H9 (cell line): ENCODE results near the gene MAPK6. TPM values are rescaled to one million over a fixed set of nuclear protein-coding genes. Genes with fewer than 3 reads are reported as not detected.

Source experiments
- DNase-seq: peaks from one replicate; pipeline ENCODE4 v3.0.0-alpha.2; 2017
- H2AFZ ChIP-seq: one replicate; pipeline ENCODE4 v1.6.1; 2013; ENCODE audit warnings: mild to moderate bottlenecking, low read length, control low read depth, moderate library complexity
- H2AK5ac ChIP-seq: 2 replicates; pipeline ENCODE4 v1.6.1; 2013; ENCODE audit warnings: low read length, control low read depth, mixed read lengths; ENCODE audit not compliant: insufficient read length
- H2BK120ac ChIP-seq: one replicate; pipeline ENCODE4 v1.6.1; 2013; ENCODE audit warnings: low read depth, mild to moderate bottlenecking, low read length, control low read depth, inconsistent platforms; ENCODE audit not compliant: poor library complexity, severe bottlenecking
- H2BK12ac ChIP-seq: 2 replicates; pipeline ENCODE4 v1.6.1; 2013; ENCODE audit warnings: low read length, control low read depth, mixed read lengths, low read depth; ENCODE audit not compliant: insufficient read length
- H2BK15ac ChIP-seq: 2 replicates; pipeline ENCODE4 v1.6.1; 2013; ENCODE audit warnings: low read depth, low read length, control low read depth
- H2BK20ac ChIP-seq: one replicate; pipeline ENCODE4 v1.6.1; 2013; ENCODE audit warnings: low read depth, mild to moderate bottlenecking, low read length, control low read depth, inconsistent platforms; ENCODE audit not compliant: poor library complexity, severe bottlenecking
- H2BK5ac ChIP-seq: 2 replicates; pipeline ENCODE4 v1.6.1; 2013; ENCODE audit warnings: low read length, control low read depth, mixed read lengths; ENCODE audit not compliant: insufficient read length
- H3K14ac ChIP-seq: 2 replicates; pipeline ENCODE4 v1.6.1; 2013; ENCODE audit warnings: low read length, control low read depth; ENCODE audit not compliant: insufficient read depth
- H3K18ac ChIP-seq: 2 replicates; pipeline ENCODE4 v1.6.1; 2013; ENCODE audit warnings: low read depth, mild to moderate bottlenecking, mixed read lengths, low read length, control low read depth; ENCODE audit not compliant: insufficient read length
- H3K23ac ChIP-seq: 2 replicates; pipeline ENCODE4 v1.6.1; 2013; ENCODE audit warnings: low read length, control low read depth, mixed read lengths, low read depth; ENCODE audit not compliant: insufficient read length
- H3K23me2 ChIP-seq: 2 replicates; pipeline ENCODE4 v1.6.1; 2013; ENCODE audit warnings: low read depth, mild to moderate bottlenecking, mixed read lengths, low read length, control low read depth; ENCODE audit not compliant: insufficient read length, poor library complexity, severe bottlenecking
- H3K27ac ChIP-seq: 2 replicates; pipeline ENCODE4 v1.5.1; 2013; ENCODE audit warnings: low read length, control low read depth, mixed read lengths, low read depth; ENCODE audit not compliant: insufficient read length
- H3K27me3 ChIP-seq: 2 replicates; pipeline ENCODE4 v1.6.1; 2013; ENCODE audit warnings: low read length, control low read depth, inconsistent platforms; ENCODE audit not compliant: insufficient read depth
- H3K4ac ChIP-seq: 2 replicates; pipeline ENCODE4 v1.6.1; 2013; ENCODE audit warnings: low read depth, mild to moderate bottlenecking, control low read depth, inconsistent platforms, low read length, moderate library complexity
- H3K4me1 ChIP-seq: 2 replicates; pipeline ENCODE4 v1.6.1; 2013; ENCODE audit warnings: low read length, control low read depth, inconsistent platforms; ENCODE audit not compliant: insufficient read depth
- H3K4me2 ChIP-seq: 2 replicates; pipeline ENCODE4 v1.6.1; 2013; ENCODE audit warnings: low read length, control low read depth, mixed read lengths; ENCODE audit not compliant: insufficient read length, insufficient read depth
- H3K56ac ChIP-seq: 2 replicates; pipeline ENCODE4 v1.6.1; 2013; ENCODE audit warnings: low read depth, mild to moderate bottlenecking, mixed read lengths, low read length, control low read depth; ENCODE audit not compliant: insufficient read length
- H3K79me1 ChIP-seq: 2 replicates; pipeline ENCODE4 v1.6.1; 2013; ENCODE audit warnings: low read depth, mild to moderate bottlenecking, moderate library complexity, low read length, control low read depth, inconsistent platforms; ENCODE audit not compliant: insufficient read depth, poor library complexity, severe bottlenecking
- H3K79me2 ChIP-seq: 2 replicates; pipeline ENCODE4 v1.6.1; 2013; ENCODE audit warnings: low read length, control low read depth, inconsistent platforms; ENCODE audit not compliant: insufficient read depth
- H3K9ac ChIP-seq: 2 replicates; pipeline ENCODE4 v1.6.1; 2013; ENCODE audit warnings: low read length, control low read depth, mixed read lengths; ENCODE audit not compliant: insufficient read length; ENCODE audit errors: extremely low read depth
- H3K9me3 ChIP-seq: one replicate; pipeline ENCODE4 v1.6.1; 2013; ENCODE audit warnings: low read depth, low read length, inconsistent platforms; ENCODE audit not compliant: control insufficient read depth
- H3T11ph ChIP-seq: one replicate; pipeline ENCODE4 v1.6.1; 2013; ENCODE audit warnings: mild to moderate bottlenecking, low read length, control low read depth, inconsistent platforms
- H4K20me1 ChIP-seq: one replicate; pipeline ENCODE4 v1.6.1; 2013; ENCODE audit not compliant: control insufficient read depth, insufficient read length, insufficient read depth
- H4K5ac ChIP-seq: 2 replicates; pipeline ENCODE4 v1.6.1; 2013; ENCODE audit warnings: low read depth, mild to moderate bottlenecking, mixed read lengths, low read length, control low read depth; ENCODE audit not compliant: insufficient read length
- H4K8ac ChIP-seq: replicated peaks from 2 replicates; pipeline ENCODE4 v1.6.1; 2013; ENCODE audit warnings: low read length, control low read depth, mixed read lengths, low read depth; ENCODE audit not compliant: insufficient read length
- H4K91ac ChIP-seq: 2 replicates; pipeline ENCODE4 v1.6.1; 2013; ENCODE audit warnings: low read depth, mild to moderate bottlenecking, moderate library complexity, mixed read lengths, low read length, control low read depth; ENCODE audit not compliant: insufficient read length
- H3K27ac Mint-ChIP-seq, 3 experiments: 2 replicates in 2 of 3; 3 replicates in 1 of 3; pipeline ENCODE4 v1.8.0; 2020 to 2021; ENCODE audit warnings: mixed read lengths in 3 of 3, mild to moderate bottlenecking in 1 of 3, moderate library complexity in 1 of 3
- H3K27me3 Mint-ChIP-seq: 2 replicates; pipeline ENCODE4 v1.8.0; 2021; ENCODE audit warnings: low read depth, mild to moderate bottlenecking, moderate library complexity, mixed read lengths
- H3K36me3 Mint-ChIP-seq, 3 experiments: 2 replicates in 2 of 3; 3 replicates in 1 of 3; pipeline ENCODE4 v1.8.0; 2020 to 2021; ENCODE audit warnings: low read depth in 3 of 3, mixed read lengths in 3 of 3; ENCODE audit not compliant: insufficient read depth in 1 of 3
- H3K4me1 Mint-ChIP-seq, 2 experiments: 2 replicates each; pipeline ENCODE4 v1.8.0; 2020; ENCODE audit warnings: mixed read lengths in 2 of 2
- H3K4me3 Mint-ChIP-seq, 2 experiments: 2 replicates in 1 of 2; 3 replicates in 1 of 2; pipeline ENCODE4 v1.8.0; 2020 to 2021; ENCODE audit warnings: mild to moderate bottlenecking in 2 of 2, mixed read lengths in 2 of 2, moderate library complexity in 1 of 2
- H3K9me3 Mint-ChIP-seq, 2 experiments: 2 replicates in 1 of 2; 3 replicates in 1 of 2; pipeline ENCODE4 v1.8.0; 2020; ENCODE audit warnings: mild to moderate bottlenecking in 2 of 2, mixed read lengths in 2 of 2, moderate library complexity in 1 of 2
- WGBS: extraction: QIAGEN DNeasy Blood & Tissue Kit; methylation state at CpG from one replicate; pipeline ENCODE4 v1.1.7; 2013; ENCODE audit warnings: missing lambda C conversion rate, low lambda C conversion rate, mixed read lengths; ENCODE audit not compliant: insufficient read length; ENCODE audit errors: extremely low coverage; 5-methylcytosine and 5-hydroxymethylcytosine counted together
- total RNA-seq: library from RNA; stranded (reverse); gene quantifications from 2 replicates; pipeline ENCODE4 v1.2.1, GENCODE V29; 2021
- TF ChIP-seq, protein P1 (sequence below): fragments of 200-600 bp; sonication (generic); conservative IDR thresholded peaks from 3 replicates; pipeline ENCODE4 v1.8.0; 2021; ENCODE audit warnings: antibody characterized with exemption, mild to moderate bottlenecking

MAPK6 gene
- total RNA-seq, 1 experiment from 2014 or later: 88.6 TPM

DNA sequence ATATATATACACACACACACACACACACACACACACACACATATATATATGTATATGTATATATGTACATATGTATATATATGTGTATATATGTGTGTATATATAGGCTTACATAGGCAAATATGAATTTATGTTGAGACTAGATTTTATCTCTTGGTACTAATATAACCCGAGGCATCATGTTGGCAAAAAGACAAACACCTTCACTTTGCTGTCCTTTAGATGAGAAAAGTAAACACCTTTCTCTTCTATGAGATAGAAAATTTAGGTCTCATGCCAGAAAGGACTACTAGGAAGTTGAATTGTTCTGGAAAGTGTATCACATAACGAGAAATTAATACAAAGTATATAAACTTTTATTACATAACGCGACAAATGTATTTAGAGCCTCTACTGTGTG lies 27.9 kb upstream of the MAPK6 start:
- H2BK5ac ChIP-seq: no peak overlapping the region
- no peak overlapping the region for H2BK12ac ChIP-seq
- no peak overlapping the region for H2BK15ac ChIP-seq
- no peaks in the 10 kb centered on the region for H3K27me3 ChIP-seq
- no peaks in the 10 kb centered on the region for H4K20me1 ChIP-seq
- no peak overlapping the region for H3K9ac ChIP-seq
- Mint-ChIP-seq H3K27me3 (no peaks in the 10 kb centered on the region), H3K27ac (no peak overlapping the region), H3K4me1 (no peaks in the 10 kb centered on the region), H3K4me3 (no peak overlapping the region), H3K9me3 (no peaks in the 10 kb centered on the region), H3K36me3 (no peaks in the 10 kb centered on the region)
- H3K9me3 ChIP-seq: no peaks in the 10 kb centered on the region
- no peak overlapping the region for H4K91ac ChIP-seq
- no peak overlapping the region for H3K4me2 ChIP-seq
- no peak overlapping the region for H4K5ac ChIP-seq
- no peak overlapping the region for H2BK120ac ChIP-seq
- DNase-seq: no peak
- no peak overlapping the region for H3K27ac ChIP-seq
- H3K56ac ChIP-seq: no peak overlapping the region
- no peaks in the 10 kb centered on the region for H3K79me1 ChIP-seq
- H3K23ac ChIP-seq: no peak overlapping the region
- no peak overlapping the region for H2AFZ ChIP-seq
- H3K18ac ChIP-seq: no peak overlapping the region
- H3K4me1 ChIP-seq: no peaks in the 10 kb centered on the region
- no peaks in the 10 kb centered on the region for H3K23me2 ChIP-seq
- H3K14ac ChIP-seq: no peak overlapping the region
- H2BK20ac ChIP-seq: no peak overlapping the region
- H3K79me2 ChIP-seq: no peaks in the 10 kb centered on the region
- no peak overlapping the region for H2AK5ac ChIP-seq
- WGBS: no CpG with 5 or more reads among the region's 4 CpGs
- TF ChIP-seq, protein P1, sequence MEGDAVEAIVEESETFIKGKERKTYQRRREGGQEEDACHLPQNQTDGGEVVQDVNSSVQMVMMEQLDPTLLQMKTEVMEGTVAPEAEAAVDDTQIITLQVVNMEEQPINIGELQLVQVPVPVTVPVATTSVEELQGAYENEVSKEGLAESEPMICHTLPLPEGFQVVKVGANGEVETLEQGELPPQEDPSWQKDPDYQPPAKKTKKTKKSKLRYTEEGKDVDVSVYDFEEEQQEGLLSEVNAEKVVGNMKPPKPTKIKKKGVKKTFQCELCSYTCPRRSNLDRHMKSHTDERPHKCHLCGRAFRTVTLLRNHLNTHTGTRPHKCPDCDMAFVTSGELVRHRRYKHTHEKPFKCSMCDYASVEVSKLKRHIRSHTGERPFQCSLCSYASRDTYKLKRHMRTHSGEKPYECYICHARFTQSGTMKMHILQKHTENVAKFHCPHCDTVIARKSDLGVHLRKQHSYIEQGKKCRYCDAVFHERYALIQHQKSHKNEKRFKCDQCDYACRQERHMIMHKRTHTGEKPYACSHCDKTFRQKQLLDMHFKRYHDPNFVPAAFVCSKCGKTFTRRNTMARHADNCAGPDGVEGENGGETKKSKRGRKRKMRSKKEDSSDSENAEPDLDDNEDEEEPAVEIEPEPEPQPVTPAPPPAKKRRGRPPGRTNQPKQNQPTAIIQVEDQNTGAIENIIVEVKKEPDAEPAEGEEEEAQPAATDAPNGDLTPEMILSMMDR: no peak
- H3T11ph ChIP-seq: no peak overlapping the region
- no peak overlapping the region for H3K4ac ChIP-seq
- H4K8ac ChIP-seq: no peak overlapping the region
